GM21390 (cell line): ENCODE results near the gene RHPN2.
"Not testable (repeated sequence)": the region's sequence is repeated elsewhere in the genome, so short reads cannot be mapped to it uniquely, and the experiment has no call there.

Experiments
- ATAC-seq: cut with Tn5 transposase; IDR thresholded peaks from one replicate; pipeline ENCODE4 v1.9.1; 2021; ENCODE audit not compliant: unreplicated experiment

Gene RHPN2

DNA sequence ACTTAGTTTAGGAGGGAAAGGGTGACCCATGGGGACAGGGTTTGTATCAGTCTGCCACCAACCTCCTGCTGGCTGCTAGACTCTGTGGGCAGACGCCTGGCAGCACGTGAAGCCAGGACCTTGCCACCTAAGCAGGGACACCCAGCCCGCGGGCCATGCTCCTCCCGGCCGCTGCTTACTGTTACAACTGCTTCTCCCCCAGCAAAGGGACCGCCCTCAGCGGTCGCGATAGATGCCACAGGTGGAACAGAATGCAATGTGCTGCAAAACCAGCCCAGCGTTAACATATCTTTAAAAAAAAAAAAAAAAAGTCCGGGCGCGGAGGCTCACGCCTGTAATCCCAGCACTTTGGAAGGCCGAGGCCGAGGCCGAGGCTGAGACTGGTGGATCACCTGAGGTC is 1.9 kb upstream of the RHPN2 start:
- ATAC-seq, result no peak

DNA sequence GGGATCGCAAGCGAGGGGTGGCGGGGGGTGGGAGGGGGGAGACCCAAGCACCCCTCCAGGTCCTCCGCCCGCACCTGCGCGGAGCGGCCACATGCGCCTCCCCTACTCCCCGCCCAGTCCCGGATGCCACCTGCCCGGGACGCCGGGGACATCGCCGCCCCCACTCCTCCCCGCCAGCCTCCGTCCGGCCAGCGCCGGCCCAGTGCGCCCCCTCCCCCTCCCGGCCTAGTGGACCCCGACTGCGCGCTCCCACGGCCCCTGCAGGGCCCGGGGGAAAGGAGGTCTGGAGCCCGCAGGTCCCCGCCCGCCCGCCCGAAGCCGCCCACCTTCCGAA is 263 bp downstream of the RHPN2 start:
- ATAC-seq, result peak; percentile 51

DNA sequence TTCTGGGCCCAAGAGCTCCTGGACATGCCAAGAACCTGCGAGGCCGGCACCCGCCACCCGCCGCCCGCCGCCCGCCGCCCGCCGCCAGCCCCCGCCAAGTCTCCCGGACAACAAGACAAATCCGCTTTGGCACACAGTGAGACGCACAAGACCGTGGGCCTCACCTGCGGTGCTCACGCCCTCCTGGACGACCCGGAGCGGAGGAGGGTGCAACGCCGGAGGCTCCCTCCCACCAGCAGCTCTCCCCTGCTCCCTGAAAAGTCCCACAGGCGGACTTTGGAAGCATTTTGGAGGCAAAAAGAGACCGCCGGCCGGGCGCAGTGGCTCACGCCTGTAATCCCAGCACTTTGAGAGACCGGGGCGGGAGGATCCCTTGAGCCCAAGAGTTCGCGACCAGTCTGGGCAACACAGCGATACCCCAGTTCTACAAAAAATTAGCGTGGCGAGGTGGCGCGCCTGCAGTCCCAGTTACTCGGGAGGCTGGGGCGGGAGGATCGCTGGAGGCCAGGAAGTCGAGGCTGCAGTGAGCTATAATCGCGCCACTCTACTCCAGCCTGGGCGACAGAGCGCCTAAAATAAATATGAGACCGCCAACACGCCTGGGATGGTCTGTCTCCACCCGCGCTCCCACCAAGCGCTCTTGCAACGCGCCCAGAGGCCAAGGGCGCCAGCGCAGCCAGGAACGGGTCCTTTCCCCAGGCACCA is 783 bp downstream of the RHPN2 start:
- ATAC-seq, result no peak

DNA sequence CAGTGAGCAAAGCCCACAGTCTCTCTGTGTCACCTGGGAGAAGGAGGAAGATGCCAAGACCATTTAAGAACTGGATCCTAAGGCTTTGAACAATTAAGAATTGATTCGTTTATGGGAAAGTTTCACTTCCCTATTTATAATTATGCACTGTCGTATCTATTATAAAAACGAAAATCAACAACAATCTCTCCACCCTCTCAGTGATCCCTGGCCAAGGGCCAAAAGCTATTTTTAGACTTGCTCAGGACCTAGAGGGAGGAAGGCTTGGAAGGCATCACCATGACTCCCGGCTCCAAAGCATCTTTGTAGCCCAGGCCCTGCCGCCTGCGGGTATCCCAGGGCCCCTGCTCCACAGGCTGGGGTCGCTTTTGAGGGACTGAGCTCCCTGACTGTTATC is 1.3 kb downstream of the RHPN2 start:
- no peak for ATAC-seq

DNA sequence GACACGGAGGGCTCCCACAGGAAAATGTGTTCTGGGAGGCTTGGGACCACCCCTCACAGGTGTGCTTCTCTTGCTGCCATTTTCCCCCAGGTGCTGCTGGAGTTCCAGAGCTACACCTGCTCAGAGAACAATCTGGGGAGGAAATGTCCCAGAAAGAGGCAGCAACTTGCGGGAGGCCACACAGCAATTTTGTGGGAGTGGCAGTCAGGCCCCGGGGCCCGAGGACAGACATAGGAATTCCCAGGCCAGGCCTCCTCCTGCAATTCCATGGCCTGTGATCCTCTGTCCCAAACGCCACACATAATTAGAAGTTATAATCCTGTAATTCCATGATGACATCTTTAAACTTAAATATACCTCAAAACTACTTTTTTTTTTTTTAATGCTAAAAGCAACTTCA is 1.8 kb downstream of the RHPN2 start:
- no peak for ATAC-seq

DNA sequence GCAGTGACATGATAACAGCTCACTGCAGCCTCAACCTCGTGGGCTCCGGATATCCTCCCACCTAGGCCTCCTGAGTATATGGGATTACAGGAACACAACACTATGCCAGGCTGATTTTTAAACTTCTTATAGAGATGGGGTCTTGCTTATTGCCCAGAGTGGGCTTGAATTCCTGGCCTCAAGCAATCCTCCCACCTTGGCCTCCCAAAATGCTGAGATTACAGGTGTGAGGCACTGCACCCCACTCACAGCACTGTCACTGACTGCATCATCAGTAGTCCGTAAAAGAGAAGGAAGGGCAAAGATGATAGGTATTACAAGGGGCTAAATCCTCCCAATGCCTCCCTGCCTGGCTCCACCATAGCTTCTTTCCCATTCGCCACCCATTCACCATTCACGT is 4.1 kb downstream of the RHPN2 start:
- no peak for ATAC-seq

DNA sequence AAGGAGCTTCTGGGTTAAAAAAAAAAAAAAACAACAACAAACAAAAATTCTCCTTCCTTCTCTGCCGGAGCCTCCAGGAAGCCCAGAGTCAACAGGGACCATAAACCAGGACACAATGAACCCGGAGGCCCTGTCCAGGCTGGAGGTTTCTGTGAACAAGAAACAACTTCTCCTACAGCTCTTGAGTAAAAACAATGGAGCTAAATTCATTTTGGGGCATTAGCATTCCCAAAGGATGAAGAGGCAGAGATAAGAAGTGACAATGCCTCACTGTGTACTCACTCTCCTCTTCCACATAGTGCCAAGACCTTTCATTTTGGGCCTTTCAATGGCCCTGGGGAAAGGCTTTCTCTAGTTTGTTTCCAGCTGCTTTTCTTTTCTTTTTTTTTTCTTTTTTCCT is 9.0 kb downstream of the RHPN2 start:
- ATAC-seq, result no peak

DNA sequence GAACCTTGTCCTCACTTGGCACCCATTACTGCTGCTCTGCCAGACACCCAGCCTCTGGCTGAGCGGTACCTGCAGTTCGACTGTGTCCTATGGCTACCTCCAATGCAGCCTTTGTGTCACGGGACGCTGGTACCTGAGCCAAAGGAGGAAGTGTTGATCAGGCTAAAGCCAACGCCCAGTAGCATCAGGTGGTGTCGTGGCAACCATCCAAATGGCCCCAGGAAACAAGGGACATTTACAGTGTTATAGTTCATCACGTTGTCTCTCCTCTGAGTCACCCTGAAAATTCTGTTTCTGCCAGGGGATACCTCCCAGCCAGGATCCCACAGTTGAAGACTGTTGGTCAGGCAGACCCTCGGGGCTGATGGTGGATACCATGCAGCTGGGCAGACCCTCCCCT is 10.1 kb downstream of the RHPN2 start:
- ATAC-seq, result no peak

DNA sequence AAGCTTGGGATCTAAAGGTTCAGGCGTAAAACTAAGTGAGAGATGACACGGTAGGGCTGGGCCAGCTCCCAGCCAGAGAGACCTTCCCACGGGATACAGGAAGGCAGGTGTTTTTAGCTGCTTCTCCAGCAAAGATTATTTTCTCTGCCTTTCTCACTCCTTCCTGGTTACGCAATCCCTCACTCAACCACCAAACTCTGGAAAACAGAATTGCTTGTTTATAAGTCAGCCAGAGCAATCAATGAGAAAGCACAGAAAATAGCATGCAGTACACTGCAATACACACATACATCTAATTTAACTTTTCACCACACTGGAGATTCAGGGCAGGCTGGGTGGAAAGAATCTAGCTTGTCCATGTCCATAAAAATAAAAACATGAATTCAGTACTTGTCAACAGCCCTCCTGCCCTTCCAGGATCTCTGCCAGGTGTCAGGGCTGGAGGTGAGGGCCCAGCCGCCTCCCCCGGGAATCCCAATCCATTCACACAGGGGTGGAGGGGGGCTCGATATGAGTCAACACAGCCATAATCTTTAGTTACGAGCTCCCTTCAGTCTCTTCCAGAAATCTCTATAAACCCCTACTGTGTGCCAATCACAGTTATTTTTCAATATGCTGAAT is 12.2 kb downstream of the RHPN2 start:
- ATAC-seq, result no peak

DNA sequence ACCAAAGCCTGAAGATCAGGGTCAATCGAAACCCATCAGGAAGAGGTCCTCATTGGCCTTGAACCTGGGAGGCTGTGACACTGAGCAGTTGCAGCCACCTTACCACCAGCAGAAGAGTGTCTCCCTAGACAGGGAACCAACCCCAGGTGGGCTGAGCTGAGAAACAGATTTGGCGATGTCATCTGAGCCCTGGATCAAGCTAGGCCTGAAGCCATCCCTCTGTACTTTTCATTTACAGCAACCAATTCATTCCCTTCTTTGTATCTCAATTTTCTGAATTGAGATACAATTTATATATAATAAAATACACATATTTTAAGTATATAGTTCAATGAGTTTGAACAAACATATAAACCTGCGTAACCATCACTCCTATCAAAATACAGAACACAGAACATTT is 14.6 kb downstream of the RHPN2 start:
- ATAC-seq, result no peak

DNA sequence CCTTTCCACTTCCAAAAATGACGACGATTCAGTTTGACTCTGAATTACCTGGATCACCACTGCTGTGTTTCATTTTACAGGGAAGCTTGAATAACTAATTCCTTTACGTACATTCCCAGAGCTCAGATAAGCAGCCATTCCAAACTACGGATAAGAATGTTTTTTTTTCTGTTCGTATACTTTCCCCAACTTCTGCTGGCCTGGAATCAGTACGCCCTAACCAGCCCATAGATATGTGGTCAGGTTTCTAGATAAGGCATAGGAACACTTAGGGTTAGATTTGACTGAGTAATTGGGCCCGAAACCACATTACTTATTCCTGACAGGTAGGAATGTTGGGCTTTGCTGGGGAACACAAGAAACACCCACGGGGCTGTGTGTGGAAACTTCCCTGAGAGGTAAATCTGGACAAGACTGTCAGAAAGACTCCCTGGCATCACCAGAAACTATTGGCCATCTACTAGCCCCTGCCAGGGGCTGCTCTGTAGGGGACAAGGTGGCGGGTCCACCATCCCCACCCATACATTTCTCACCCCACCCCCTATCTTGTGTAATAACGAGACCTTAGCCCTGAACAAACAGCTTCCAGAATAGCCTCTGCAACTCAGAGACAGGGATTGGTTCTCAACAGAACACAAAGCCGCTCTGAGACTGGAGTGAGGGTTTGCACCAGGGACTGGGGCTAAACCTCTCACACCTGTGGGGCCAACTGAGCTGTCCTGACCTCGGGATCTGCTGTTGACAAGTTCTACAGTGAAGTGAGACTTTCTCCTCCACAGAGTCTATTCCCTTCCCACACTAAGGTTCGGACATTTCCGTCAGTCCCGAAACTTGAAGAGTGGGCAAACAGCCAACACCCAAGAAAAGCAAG is 15.6 kb downstream of the RHPN2 start:
- ATAC-seq, result no peak

DNA sequence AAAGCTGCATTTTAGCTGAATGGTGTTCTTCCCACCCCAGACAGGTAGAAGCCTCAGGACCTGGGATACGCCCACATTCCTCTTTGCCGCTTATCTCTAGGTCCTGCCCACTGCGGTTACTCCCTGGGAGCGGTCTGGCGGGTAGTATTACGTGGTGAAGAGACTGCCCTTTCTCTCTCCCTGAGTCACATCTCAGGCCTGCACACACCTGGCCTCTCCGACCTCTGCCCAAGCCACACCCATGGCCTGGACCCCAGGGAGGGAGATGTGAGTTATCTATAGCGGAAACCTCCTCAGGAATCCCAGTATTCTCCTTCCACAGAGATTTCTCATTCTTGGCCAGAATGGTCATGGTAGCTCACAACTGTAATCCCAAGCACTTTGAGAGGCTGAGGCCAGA is 17.3 kb downstream of the RHPN2 start:
- ATAC-seq, result no peak

DNA sequence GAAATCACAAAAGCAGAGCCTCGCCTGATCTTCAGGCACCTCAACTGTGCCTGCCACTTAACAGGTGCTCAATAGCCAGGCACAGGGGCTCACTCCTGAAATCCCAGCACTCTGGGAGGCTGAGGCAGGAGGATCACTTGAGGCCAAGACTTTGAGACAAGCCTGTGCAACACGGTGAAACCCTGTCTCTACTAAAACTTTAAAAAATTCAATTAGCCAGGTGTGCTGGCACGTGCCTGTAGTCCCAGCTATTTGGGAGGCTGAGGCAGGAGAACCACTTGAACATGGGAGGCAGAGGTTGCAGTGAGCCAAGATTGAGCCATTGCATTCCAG is 22.9 kb downstream of the RHPN2 start:
- not testable (repeated sequence) for ATAC-seq

DNA sequence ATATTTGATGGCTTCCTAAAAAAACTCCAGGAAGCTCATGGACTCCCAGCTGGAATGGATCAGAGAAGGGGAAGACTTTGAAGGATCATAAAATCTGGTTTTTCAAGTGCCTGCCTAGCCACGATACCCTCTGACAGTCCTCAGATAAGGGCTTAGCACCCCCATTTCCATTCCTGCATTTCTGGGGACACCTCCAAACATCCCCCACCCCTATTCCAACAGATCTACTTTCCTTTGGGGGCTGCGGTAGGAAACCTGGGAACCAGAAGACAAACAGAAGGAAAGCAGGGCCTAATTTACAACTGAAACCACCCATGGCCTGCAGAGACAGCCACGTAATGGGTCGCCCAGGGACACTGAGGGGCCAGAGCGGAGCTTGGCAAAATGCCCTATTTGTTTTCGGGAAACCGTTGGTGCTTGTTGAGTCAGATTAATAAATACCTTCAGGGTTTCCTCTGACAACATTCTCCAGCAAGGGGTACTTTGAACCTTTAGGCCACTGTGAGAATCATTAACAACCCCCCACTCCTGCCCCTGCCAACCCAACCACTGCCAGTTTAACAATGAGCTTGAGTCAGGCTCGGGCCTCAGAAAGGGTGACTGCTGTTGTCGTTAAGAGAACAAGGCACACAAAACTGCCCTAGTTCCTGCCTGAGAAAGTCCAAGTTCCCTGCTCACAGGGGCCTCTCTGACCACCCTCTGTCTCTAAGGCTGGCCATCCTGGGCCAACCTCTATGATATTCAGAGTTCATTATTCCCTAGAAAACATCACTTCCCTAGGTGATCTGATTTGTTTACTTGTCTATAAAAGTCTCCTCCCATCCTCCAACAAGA is 23.5 kb downstream of the RHPN2 start:
- ATAC-seq, result no peak

DNA sequence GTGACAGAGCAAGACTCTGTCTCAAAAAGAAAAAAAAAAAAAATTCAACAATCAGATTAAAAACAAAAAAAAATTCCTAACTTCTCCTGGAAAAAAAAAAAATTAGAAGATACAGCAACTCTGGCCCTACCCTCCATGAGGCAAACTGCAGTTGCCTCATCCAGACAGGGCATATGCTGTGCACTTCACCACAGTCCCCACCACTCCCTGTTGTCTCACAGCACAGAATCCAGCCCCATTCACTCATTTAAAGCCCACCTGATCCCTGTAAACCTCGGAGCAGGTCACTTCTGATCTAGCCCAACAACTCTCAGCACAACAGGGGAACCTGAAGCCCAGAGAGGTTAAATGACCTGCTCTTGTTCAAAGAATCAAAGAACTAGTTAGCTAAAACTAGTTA is 24.9 kb downstream of the RHPN2 start:
- no peak for ATAC-seq

DNA sequence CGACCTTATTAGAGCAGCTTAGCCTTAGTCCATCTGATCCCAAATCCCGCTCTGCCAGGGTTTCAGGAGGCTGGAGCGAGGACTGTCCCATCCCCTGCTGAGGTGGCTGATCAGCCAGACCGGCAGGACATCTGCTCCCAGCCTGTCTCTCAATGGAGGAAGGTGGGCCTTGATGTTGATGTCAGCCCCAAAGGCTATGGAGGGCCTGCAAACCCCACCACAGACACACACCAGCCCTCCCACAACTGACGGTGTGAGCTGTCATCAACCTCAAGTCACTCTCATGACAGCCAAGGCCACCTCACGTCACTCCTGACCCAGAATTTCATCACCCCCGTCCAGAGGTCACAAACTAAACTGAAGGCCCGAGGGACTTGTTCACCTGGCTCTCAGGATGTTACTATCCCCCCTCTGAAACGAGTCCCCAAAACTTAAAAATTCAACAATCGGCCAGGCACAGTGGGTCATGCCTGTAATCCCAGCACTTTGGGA is 25.5 kb downstream of the RHPN2 start:
- no peak for ATAC-seq

DNA sequence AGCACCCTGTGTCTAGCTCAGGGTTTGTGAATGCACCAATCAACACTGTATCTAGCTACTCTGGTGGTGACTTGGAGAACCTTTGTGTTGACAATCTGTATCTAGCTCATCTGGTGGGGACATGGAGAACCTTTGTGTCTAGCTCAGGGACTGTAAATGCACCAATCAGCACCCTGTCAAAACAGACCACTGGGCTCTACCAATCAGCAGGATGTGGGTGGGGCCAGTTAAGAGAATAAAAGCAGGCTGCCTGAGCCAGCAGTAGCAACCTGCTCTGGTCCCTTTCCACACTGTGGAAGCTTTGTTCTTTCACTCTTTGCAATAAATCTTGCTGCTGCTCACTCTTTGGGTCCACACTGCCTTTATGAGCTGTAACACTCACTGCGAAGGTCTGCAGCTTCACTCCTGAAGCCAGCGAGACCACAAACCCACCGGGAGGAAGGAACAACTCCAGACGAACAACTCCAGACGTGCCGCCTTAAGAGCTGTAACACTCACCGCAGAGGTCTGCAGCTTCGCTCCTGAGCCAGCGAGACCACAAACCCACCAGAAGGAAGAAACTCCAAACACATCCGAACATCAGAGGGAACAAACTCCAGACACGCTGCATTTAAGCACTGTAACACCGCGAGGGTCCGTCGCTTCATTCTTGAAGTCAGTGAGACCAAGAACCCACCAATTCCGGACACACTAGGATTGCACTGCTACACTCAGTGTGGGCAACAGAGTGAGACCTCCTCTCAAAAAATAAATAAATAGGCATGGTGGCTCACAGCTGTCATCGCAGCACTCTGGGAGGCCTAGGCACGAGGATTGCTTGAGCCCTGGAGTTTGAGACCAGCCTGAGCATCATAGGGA is 27.3 kb downstream of the RHPN2 start:
- not testable (repeated sequence) for ATAC-seq

DNA sequence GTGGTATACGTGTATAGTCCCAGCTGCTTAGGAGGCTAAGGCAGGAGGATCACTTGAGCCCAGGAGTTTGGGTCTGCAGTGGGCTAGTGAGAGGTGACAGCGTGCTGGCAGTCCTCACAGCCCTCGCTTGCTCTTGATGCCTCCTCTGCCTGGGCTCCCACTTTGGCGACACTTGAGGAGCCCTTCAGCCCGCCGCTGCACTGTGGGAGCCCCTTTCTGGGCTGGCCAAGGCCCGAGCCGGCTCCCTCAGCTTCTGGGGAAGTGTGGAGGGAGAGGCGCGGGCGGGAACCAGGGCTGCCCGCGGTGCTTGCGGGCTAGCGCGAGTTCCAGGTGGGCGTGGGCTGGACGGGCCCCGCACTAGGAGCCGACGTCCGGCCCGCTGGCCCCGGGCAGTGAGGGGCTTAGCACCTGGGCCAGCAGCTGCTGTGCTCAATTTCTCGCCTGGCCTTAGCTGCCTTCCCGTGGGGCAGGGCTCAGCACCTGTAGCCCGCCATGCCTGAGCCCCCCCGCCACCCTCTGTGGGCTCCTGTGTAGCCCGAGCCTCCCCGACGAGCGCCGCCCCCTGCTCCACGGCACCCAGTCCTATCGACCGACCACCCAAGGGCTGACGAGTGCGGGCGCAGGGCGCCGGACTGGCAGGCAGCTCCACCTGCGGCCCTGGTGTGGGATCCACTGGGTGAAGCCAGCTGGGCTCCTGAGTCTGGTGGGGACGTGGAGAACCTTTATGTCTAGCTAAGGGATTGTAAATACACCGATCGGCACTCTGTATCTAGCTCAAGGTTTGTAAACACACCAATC is 28.1 kb downstream of the RHPN2 start:
- not testable (repeated sequence) for ATAC-seq

DNA sequence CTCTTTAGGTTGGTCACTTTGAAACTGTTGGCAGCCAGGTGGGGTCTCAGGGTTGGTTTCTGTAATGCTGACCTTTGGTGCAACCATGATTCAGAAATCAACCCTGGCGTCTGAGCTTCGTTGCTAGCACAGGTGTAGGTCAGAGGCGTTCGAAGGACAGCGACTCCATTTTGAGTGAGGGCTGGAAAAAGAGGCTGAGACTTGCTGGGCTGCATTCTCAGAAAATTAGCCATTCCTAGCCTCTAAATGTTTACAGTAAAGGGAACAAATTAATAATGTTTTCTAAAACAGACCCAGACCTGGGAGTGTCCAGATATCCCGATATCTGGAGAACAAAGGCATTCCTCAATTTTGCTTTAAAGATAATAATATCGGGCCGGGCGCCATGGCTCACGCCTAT is 29.2 kb downstream of the RHPN2 start:
- ATAC-seq, result no peak
